HG02981 (cell line): ENCODE results near the gene PHLDB1.
A peak's percentile ranks its signal among the peaks of the same experiment; 100 is the strongest.
"Not testable (repeated sequence)": the region's sequence is repeated elsewhere in the genome, so short reads cannot be mapped to it uniquely, and the experiment has no call there.

Source experiments
- ATAC-seq: cut with Tn5 transposase; IDR thresholded peaks from one replicate; pipeline ENCODE4 v1.9.1; 2021; ENCODE audit warnings: mild to moderate bottlenecking, moderate library complexity; ENCODE audit not compliant: unreplicated experiment

Gene PHLDB1

GRCh38 chr11:118607401-118608359 lies at the start of gene PHLDB1:
TSS of gene PHLDB1 (plus strand) at chr11:118607615. CDS start at chr11:118613837, 6,222 bp downstream.
- ATAC-seq = no peak

- no peak for ATAC-seq
These were observed 46.6 kb upstream of the PHLDB1 start for GRCh38 chr11:118560806-118561205.

GRCh38 chr11:118565051-118565450 lies 42.4 kb upstream of the PHLDB1 start:
- ATAC-seq = no peak

- ATAC-seq = no peak
These were observed 37.7 kb upstream of the PHLDB1 start for GRCh38 chr11:118569670-118570069.

GRCh38 chr11:118570787-118571186 lies 36.6 kb upstream of the PHLDB1 start:
- ATAC-seq = no peak

- ATAC-seq = not testable (repeated sequence)
These were observed 35.7 kb upstream of the PHLDB1 start for GRCh38 chr11:118571701-118572060.

- ATAC-seq = peak; percentile 70
These were observed 35.1 kb upstream of the PHLDB1 start, which contains the start of gene ARCN1 for GRCh38 chr11:118572061-118572980. TSS of gene ARCN1 (plus strand) at chr11:118572409. CDS start at chr11:118572548, 139 bp downstream.

- ATAC-seq = no peak
These were observed 34.3 kb upstream of the PHLDB1 start for GRCh38 chr11:118572981-118573550.

- ATAC-seq = no peak
These were observed 32.8 kb upstream of the PHLDB1 start for GRCh38 chr11:118574636-118575035.

GRCh38 chr11:118577995-118578394 lies 29.4 kb upstream of the PHLDB1 start:
- not testable (repeated sequence) for ATAC-seq

- ATAC-seq = no peak
These were observed 26.4 kb upstream of the PHLDB1 start for GRCh38 chr11:118581057-118581456.

- no peak for ATAC-seq
These were observed 19.5 kb upstream of the PHLDB1 start for GRCh38 chr11:118587952-118588351.

GRCh38 chr11:118592616-118593367 lies 14.6 kb upstream of the PHLDB1 start:
- no peak for ATAC-seq

- ATAC-seq = not testable (repeated sequence)
These were observed 12.4 kb upstream of the PHLDB1 start for GRCh38 chr11:118594984-118595383.

GRCh38 chr11:118596224-118597146 lies 10.9 kb upstream of the PHLDB1 start:
- ATAC-seq = no peak

GRCh38 chr11:118597556-118597955 lies 9.9 kb upstream of the PHLDB1 start:
- no peak for ATAC-seq

GRCh38 chr11:118602331-118602730 lies 5.1 kb upstream of the PHLDB1 start:
- no peak for ATAC-seq

GRCh38 chr11:118603709-118604108 lies 3.7 kb upstream of the PHLDB1 start:
- not testable (repeated sequence) for ATAC-seq

GRCh38 chr11:118604566-118604965 lies 2.8 kb upstream of the PHLDB1 start:
- ATAC-seq = no peak
